Stimulated activated CD4-positive, alpha-beta T cell treated with anti-CD3 and anti-CD28 coated beads, Interleukin-15, amount 100 ng/mL, for 1 hour (primary cell): ENCODE data around the gene NINJ1.

Experiments used
- DNase-seq, 2 donors: peaks; one replicate each; pipeline ENCODE4 v3.0.0-alpha.2; 2020; ENCODE audit warnings: low read depth in 1 of 2, low spot score in 1 of 2

NINJ1 gene

DNA sequence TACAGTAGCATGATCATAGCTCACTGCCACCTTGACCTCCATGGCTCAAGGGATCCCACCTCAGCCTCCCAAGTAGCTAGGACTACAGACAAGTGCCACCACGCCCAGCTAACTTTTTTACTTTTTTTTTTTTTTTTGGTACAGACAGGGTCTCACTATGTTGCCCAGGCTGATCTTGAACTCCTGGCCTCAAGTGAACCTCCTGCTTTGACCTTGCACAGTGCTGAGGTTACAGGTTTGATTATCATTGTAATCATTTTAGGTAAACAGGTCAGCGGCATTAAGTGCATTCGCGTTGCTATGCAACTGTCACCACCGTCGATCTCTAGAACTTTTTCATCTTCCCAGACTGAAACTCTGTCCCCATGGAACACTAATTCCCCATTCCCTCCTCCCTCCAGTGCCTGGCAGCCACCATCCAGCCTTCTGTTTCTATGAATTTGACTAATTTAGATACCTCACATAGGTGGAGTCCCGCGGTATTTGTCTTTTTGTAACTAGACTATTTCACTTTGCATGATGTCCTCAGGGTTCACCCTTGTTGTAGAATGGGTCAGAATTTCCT, 43.9 kb downstream of the NINJ1 start:
- no peak for DNase-seq

DNA sequence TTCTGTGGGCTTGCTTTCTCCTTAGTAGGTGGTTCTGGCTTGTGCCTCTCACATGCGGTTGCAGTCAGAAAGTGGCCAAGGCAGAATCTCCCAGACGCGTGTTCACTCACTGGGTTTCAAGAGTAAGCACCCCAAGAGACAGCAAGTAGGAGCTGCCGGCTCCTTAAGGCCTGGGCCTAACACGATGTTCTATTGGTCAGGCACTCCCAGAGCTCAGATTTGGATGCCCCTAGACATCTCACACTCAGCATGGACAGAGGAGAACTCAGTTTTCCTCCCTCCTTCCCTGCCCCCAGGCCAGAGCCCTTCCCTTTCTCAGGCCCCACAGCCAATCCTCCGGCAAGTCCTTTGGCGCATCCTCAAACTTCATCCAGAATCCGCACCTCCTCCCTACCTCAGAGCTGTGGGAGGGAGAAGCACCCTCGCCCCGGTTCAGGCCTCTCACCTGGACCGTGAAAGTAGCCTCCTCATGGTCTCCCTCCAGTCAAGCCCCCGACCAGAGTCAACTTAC, 44.5 kb downstream of the NINJ1 start:
- no peak for DNase-seq

DNA sequence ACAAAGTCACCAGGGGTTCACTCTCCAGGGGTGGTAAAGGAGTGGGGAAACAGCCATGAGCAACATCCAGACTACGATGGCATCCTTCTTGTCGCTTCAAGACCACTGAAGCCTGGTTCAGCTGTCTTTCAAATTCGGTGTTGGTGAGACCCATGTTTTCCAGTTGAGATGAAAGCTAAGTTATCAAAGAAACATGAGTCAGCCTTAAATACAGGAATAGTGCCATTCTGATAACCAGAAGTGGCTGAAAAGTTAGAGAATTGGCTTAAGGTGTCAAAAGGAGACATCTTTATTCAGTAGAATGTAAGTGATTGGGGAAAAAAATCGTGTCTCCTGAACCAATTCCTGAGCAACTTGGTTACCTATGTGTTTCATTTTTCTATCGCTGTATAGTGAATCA, 45.0 kb downstream of the NINJ1 start:
- no peak for DNase-seq

DNA sequence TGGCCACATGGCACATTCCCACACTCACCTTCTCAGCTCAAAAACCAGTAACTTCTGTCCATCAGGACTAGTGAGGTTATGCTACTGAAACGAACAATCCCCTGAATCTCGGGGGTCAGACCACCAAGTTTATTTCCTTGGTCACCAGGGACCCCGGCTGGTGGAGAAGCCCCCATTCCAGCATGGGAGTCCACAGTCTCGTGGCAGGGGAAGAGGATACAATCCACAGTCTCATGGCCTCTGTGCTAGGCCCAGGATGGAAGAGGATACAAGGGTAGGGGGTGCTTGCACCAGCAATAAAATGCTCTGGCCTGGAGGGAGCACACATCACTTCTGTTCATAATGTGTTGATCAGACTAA, 45.4 kb downstream of the NINJ1 start:
- no peak for DNase-seq

DNA sequence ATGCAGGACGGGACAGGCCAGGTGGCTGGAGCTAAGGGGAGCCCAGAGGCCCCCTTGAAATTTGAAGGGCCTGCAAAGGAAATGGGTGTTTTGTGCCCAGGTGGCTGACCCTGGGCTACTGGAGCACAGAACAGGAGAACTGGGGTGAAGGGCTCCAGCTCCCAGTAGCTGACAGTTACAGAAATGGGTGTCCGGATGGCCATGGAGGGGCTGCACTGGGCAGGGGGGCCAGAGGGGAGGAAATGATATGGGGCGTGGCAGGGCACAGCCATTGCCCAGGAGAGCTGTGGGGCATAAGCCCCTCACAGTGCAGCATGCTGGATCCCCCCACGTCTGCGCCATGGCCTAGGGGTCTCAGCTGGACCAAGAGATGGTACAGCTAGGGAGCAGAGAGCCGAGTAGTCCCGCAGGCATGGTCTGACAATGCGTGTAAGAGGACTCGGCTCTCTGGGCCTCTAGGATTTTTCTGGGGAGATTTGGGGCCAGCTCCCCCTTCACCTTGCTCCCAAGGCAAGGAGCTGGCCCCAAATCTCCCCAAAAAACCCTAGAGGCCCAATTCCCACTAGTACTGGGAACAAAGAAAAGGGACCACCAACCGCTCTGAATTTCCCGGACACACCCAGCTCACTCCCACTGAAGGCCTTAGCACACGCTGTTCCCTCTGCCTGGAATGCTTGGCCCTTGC, 45.9 kb downstream of the NINJ1 start:
- DNase-seq, result no peak

DNA sequence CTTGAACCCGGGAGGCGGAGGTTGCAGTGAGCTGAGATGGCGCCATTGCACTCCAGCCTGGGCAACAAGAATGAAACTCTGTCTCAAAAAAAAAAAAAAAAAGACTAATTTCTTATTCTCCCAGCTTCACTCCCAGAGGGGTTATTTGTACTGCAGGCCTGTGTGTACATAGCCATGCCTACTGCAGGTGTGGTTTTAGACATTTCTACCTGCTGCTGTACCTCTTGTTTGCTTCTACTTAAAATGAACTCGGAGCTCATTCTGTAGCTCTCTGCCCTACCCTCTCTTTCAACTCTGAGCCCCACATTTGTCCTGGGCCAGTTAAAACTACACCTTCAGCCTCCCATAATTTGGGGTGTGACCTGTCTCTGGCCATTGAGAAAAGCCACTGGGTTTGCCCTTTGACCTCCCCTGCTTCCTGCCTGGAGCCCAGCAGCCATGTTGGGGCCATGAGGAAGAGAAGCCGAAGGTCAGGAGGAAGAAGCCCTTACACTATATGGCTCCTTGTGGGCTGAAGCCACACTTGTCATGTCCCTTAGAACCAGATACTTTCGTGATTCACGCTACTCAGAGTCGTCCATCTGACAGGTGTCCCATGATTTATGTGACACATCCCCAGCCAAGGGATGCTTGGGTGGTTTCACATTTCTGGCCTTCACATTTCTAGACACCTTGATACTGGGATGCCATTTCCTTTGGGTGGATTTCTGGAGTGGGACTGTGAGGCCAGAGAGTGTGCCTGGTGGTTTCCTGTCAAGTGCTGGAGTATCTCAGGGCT, 47.4 kb downstream of the NINJ1 start:
- DNase-seq, result no peak

DNA sequence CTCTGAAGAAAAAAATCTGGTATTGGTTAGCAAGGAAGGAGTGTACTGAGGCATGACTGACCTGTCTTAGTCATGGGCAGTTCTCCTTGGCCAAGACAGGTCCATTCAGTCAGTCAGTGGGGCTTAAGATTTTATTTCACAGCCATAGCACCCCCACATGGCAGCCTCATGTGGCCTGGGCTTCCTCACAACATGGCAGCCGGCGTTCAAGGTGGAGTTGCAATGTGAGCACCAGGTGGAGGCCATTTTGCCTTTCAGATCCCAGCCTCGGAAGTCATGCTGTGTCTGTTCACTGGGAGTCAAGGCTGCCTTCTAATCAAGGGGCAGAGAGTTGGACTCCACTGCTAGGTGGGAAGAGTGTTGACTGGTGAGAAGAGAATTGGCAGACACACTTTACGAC, 48.4 kb downstream of the NINJ1 start:
- no peak for DNase-seq

DNA sequence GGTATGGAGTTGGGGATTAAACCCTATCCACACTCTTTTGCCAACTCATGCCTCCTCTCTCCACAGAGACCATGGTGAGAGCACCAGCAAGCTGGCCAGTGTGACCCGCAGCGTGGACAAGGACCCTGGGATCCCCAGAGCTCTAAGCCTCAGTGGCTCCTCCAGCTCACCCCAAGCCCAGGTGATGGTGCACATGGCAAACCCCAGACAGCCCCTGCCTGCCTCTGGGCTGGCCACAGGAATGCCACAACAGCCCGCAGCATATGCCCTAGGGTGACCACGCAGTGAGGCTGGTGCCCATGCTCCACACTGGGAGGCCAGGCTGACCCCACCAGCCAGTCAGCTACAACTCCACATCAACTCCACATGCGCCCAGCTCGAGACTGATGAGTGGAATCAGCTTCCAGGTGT, 49.6 kb downstream of the NINJ1 start:
- no peak for DNase-seq

DNA sequence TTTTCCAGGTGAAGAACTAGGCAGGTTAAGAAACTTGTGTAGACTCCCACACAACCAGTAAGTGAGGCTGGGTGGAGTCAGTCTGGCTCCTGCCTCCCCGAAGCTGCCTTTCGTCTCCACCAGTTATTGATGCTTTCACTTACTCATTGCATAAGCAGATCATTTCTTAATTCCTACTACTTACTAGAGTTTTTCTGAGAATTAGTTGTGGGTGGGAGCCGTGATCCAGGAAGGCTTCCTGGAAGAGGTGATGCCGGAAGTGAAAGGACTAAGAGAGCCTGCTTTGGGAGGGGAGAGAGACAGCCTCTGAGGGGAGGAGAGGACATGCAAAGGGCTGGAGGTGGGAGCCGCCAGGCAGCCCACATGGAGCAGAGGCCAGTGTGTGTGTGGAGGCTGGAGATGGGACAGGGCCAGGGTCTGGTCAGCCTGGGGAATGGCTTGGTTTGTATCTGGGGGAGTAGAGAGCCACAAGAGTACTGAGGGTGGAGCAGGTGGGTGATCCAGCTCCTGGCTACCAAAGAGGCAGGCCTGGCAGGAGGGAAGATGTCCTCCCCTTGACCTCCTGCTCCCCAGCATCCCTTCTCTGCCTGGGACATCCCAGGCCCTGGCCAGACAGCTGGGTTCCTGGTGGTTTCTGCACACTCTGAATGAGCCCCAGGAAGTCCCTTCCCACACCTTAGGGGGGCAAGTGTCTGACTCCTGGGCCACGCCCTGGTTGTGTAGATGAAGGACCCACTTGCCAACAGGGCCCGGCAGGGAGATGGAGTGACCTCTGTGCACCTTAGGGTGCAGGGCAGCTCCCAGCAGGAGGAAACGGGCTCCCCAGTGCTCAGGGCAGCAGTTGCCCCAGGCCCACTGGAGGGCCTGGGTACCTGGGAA, 50.2 kb downstream of the NINJ1 start:
- no peak for DNase-seq

DNA sequence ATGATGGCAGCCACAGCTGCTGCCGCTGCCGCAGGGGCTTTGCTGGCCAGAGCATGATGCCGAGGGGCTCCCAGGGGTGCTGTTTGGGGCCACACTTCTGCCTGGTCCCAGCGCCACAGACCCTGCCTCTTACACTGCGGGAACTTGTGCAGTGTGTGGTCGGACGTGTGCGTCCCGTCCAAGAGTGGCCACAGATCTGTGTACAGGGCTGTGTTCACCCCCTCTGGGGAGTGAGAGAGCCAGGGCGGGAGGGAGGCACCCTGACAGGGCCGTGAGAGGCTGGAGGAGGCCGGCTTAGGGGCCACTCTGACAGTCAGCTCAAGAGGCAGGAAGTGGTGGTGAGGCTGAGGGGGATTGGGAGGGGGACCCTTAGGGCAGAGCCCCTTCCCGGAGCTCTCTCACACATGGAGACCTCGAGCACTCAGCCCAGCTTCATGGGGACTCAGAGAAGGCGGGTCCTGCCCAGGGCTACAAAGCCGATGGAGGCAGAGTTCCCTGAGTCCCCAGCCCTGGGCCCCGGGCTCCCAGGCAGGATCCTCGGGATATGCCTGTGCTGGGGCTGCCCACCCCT, 51.1 kb downstream of the NINJ1 start:
- no peak for DNase-seq

DNA sequence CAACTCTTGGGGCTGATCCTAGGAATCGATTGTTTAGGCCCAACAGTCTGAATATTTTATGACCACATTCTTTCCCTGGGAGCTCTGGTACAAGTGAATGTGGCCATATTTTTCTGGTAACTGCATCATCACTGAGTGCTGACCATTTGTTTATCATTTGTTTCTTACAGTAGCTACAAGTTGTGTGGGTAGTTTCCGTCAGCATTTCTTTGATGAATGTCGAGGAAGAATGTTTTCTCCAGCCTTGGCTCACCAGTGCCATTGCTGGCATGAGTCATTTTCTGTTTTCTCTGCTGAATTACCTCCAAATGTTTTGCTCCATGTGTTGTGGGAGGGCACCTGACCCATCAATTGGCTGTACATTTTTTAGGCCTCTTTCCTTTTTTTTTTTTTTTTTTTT, 52.1 kb downstream of the NINJ1 start:
- no peak for DNase-seq

DNA sequence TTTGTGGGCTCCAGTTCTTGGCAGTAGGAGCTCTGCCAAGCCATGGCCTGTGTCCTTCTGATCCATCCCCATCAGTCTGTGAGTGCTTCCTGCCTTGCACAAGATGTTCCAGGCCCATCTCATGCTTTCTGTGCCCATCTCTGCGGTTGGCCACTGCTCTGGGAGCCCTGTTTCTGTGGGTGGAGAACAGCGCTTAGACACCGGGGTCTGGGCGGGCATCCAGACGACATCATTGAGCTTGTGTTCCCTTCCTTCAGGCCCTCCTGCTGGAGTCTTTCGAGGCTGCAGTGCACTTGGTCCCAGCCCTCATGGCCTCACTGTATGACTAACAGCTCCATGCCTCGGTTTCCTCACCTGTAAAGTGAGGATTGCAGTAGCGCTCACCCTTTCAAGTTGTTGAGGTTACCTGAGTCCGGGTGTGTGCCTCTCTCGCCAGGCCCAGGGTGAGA, 52.9 kb downstream of the NINJ1 start:
- DNase-seq, result no peak

DNA sequence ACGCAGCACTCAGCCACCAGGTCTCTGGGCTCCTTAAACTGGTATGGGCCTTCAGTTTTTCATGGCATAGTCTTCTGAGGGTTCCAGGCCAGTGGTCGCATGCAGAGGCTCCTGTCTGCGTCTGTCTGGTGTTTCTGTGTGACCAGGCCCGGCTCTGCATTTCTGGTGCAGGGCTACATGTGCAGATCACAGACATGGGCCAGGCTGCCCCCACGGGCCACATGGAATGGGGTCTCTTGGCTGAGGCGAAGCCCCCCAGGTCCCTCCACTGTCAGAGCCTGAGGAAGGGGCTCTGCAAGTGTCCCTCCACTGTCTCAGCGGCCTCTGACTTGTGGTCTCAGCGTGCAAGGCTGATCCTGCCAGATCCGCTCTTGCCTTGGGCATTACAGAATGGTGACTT, 53.6 kb downstream of the NINJ1 start:
- no peak for DNase-seq

DNA sequence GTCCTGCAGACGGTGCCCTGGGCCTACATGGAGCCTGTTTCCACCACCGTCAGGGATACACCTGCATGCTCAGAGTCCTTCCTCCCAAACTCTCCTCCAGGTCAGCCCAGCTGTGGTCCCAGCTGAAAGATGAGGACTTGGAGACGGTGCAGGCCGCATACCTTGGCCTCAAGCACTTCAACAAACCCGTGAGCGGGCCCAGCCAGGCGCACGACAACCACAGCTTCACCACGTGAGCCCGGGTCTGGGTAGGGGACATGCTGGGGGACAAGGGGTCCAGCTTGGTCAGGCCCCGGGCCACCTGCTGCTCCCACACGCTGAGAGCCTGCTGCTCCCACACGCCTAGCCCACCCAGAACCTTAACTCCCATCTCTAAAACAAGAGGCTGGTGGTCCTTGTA, 54.7 kb downstream of the NINJ1 start:
- DNase-seq, result no peak

DNA sequence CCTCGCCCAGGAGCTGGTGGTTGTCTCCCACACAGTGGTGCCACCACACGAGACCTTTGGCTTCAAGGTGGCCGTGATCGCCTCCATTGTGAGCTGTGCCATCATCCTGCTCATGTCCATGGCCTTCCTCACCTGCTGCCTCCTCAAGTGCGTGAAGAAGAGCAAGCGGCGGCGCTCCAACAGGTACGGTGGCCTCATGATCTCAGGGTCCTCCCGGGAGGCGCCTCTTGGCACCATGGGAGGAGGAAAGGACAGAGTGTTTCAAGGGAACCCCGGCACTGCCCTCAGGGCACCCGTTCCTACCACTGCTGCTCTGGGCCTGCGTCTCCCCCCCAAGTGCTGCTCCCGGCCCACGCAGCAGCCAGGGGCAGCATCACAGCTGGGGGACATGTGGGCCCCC, 56.2 kb downstream of the NINJ1 start:
- no peak for DNase-seq

DNA sequence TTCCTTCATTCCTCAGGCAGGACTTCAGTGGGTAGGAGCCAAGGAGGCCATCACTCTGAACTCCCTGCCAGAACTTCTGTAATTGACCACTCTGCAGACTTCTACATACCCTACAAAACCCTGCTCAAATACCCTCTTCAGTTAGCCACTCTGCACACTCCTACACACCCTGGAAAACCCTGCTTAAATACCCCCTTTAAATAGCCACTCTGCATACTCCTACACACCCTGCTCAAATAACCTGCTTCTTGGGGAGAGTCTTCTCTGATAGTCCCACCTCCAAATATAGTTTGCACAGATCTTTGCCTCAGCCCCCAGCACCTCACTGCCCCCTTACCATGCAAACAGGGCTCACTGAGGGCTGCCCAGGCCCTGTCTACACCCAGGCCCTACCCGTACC, 56.7 kb downstream of the NINJ1 start:
- DNase-seq, result no peak

DNA sequence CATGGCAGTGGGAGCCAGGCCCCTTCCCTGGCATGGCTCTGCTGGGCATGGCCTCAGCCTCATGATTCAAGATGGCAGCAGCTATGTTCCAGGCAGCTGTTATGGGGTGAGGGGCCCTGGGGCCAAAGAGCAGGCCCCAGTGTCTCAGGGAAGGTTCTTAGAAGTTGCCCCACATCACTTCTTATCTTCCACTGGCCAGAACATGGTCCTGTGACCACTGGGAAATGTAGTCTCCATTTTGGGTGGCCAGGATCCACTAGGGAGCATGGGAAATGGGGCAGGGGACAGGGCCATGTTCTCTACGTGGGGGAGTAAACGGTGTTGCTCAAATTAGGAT, 57.3 kb downstream of the NINJ1 start:
- no peak for DNase-seq

DNA sequence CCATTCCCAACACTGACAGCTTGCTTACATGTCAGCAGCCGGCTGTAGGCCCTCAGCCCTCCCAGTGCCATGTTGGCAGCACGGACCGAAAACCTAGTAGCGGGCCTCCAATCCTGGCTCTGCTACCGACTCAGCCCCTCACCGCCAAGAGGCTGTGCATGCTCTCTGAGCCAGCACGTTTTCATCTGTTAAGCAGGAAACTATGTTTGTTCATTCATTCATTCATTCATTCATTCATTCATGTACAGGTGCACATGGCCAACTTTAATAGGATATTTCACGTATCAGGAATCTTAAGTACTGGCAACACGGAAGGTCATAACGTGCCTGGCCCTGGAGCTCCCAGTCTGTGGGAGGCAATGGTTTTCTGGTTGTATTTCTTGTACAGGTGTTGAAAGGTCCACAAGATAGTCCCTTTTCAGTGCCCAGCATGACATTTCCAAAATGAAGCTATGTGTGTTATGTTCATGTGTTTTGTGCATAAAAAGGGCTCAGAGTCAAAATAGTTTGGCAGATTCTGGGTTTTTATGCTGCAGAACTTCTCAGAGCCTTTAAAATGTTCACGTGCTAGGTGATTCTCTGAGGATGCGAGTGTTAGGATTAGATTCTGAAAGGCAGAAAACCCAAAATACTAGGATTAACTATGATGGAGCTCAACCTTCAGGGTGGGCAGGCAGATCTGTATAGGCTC, 57.8 kb downstream of the NINJ1 start:
- DNase-seq, result no peak

DNA sequence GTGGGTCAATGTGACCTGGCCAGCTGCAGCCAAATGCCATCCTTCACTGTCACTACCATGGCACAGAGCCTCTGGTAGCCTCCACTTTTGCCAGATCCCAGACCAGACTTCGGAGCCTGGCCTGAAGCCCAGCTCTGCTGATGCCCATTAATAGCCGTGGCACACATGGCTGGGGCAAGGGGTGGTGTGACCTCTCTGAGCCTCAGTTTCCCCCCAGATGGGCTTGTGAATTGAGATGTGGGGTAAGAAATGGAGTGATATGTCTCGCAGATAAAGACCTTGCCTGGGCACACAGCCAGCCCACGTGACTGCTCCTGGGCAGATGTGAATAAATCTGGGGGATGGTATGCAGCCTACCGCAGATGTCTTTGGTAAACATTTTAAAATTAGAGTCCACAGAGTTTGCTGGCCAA, 61.7 kb downstream of the NINJ1 start:
- DNase-seq, result no peak
